GM12891 (cell line): ENCODE results near the gene HOXA6.

ENCODE experiments used
- POLR2A ChIP-seq: IDR thresholded peaks from 2 replicates; pipeline ENCODE4 v1.6.1; 2011; ENCODE audit warnings: low read depth, low read length, control low read depth
- POLR2AphosphoS5 ChIP-seq: IDR thresholded peaks from 2 replicates; pipeline ENCODE4 v1.6.1; 2011; ENCODE audit warnings: low read depth, low read length, control low read depth
- TAF1 ChIP-seq: IDR thresholded peaks from 2 replicates; pipeline ENCODE4 v1.6.1; 2011; ENCODE audit warnings: low read depth, low read length, control low read depth

DNA sequence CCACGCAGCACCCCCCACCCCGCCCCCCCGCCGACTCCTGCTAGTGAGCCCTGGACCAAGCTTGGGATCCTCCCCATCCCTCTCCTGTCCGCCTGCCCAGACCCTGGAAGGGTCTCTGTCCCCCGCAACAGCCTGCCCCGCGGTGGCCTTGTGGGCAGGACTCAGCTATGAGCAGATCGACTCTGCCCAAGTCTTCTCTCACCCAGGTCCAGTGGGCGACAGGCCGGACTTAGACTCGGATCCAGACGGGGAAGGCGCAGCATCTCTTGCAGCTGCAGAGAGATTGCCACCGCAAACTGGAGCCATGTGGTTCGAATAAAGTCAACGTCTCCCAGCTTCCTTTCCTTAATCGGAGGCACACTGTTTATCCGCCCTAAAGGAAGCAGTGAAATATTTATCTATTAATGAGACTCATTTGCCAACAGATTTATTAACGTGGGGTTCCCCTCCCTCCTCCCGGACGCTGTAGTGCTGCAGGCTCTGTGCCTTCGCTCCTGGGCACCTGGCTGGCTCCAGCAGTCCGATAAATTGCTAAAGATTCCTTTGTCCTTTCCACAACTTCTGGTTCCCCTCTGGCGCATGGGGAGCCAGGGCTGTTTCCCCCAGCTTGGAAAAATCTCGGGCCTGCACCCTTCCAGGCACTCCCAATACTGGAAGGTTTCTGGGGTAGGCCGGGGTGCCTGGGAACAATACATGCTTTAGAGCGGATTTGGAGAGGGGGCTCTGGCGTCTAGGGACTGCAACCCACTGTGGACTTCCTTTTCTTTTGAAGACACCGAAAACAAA, 9.5 kb upstream of the HOXA6 start:
- TF ChIP-seq POLR2AphosphoS5 (no peak), TAF1 (no peak), POLR2A (no peak)
